ENCODE results near the gene TGFBR2. TPM values are rescaled to one million over a fixed set of nuclear protein-coding genes. Genes with fewer than 3 reads are reported as not detected.
"Not testable (repeated sequence)": the region's sequence is repeated elsewhere in the genome, so short reads cannot be mapped to it uniquely, and the experiment has no call there.

Gene TGFBR2
- polyA plus RNA-seq, 1 donor from 2014 or later: 76.8 TPM

- peak overlapping the region; percentile 68 to 91 (median 71) for H3K27ac Mint-ChIP-seq
Observed at GRCh38 chr3:30659270-30660130, 53.1 kb downstream of the TGFBR2 start.

GRCh38 chr3:30660136-30660535 lies 53.7 kb downstream of the TGFBR2 start:
- Mint-ChIP-seq H3K36me3 (peaks cover 13% of the 10 kb centered on the region), H3K4me3 (no peak overlapping the region), H3K27ac (no peak overlapping the region)

More at GRCh38 chr3:30659270-30660130, 53.1 kb downstream of the TGFBR2 start:
- H3K4me3 Mint-ChIP-seq: peak overlapping the region in 3 of 4 donors; percentile 40 to 72 (median 44)
- peaks cover 18% of the 10 kb centered on the region for H3K36me3 Mint-ChIP-seq
- no peaks in the 10 kb centered on the region for H3K9me3 Mint-ChIP-seq
- peaks cover 60 to 73% (median 71%) of the 10 kb centered on the region in 3 donors for H3K4me1 Mint-ChIP-seq
- no peaks in the 10 kb centered on the region for H3K27me3 Mint-ChIP-seq

GRCh38 chr3:30660656-30661055 lies 54.3 kb downstream of the TGFBR2 start:
- Mint-ChIP-seq H3K27ac (peak overlapping the region in 2 of 3 donors; percentile 43 to 91), H3K4me1 (peaks cover 59 to 72% (median 69%) of the 10 kb centered on the region in 3 donors), H3K27me3 (no peaks in the 10 kb centered on the region), H3K36me3 (peaks cover 9% of the 10 kb centered on the region), H3K4me3 (peak overlapping the region in 1 of 4 donors; percentile 36), H3K9me3 (no peaks in the 10 kb centered on the region)

More at GRCh38 chr3:30660136-30660535, 53.7 kb downstream of the TGFBR2 start:
- no peaks in the 10 kb centered on the region for H3K27me3 Mint-ChIP-seq
- peaks cover 60 to 73% (median 70%) of the 10 kb centered on the region in 3 donors for H3K4me1 Mint-ChIP-seq
- no peaks in the 10 kb centered on the region for H3K9me3 Mint-ChIP-seq

GRCh38 chr3:30661098-30661873 lies 54.9 kb downstream of the TGFBR2 start:
- H3K27ac Mint-ChIP-seq: peak overlapping the region; percentile 19 to 91 (median 43)
- H3K27me3 Mint-ChIP-seq: no peaks in the 10 kb centered on the region
- H3K9me3 Mint-ChIP-seq: no peaks in the 10 kb centered on the region
- H3K4me3 Mint-ChIP-seq: no peak overlapping the region
- peaks cover 53 to 69% (median 67%) of the 10 kb centered on the region in 3 donors for H3K4me1 Mint-ChIP-seq
- peaks cover 9% of the 10 kb centered on the region for H3K36me3 Mint-ChIP-seq

GRCh38 chr3:30662836-30663235 lies 56.4 kb downstream of the TGFBR2 start:
- Mint-ChIP-seq H3K27ac (no peak overlapping the region), H3K9me3 (no peaks in the 10 kb centered on the region), H3K4me1 (peaks cover 45 to 65% (median 62%) of the 10 kb centered on the region in 3 donors), H3K36me3 (peaks cover 4% of the 10 kb centered on the region), H3K27me3 (no peaks in the 10 kb centered on the region), H3K4me3 (no peak overlapping the region)

GRCh38 chr3:30663533-30664241 lies 57.3 kb downstream of the TGFBR2 start:
- Mint-ChIP-seq H3K27me3 (no peaks in the 10 kb centered on the region), H3K4me3 (peak overlapping the region in 2 of 4 donors; percentile 17 to 72), H3K36me3 (peaks cover 6% of the 10 kb centered on the region), H3K9me3 (no peaks in the 10 kb centered on the region), H3K27ac (peak overlapping the region in 2 of 3 donors; percentile 6 to 96), H3K4me1 (peaks cover 43 to 66% (median 62%) of the 10 kb centered on the region in 3 donors)

GRCh38 chr3:30664459-30664858 lies 58.1 kb downstream of the TGFBR2 start:
- Mint-ChIP-seq H3K9me3 (peaks cover 0 to 5% (median 2%) of the 10 kb centered on the region in 3 donors), H3K4me1 (peaks cover 36 to 66% (median 60%) of the 10 kb centered on the region in 3 donors), H3K27ac (peak overlapping the region in 2 of 3 donors; percentile 6 to 27), H3K36me3 (peaks cover 11% of the 10 kb centered on the region), H3K4me3 (peak overlapping the region in 1 of 4 donors; percentile 72), H3K27me3 (no peaks in the 10 kb centered on the region)

GRCh38 chr3:30664884-30665283 lies 58.5 kb downstream of the TGFBR2 start:
- H3K9me3 Mint-ChIP-seq: peaks cover 0 to 5% (median 2%) of the 10 kb centered on the region in 3 donors
- H3K4me1 Mint-ChIP-seq: peaks cover 41 to 70% (median 62%) of the 10 kb centered on the region in 3 donors
- no peaks in the 10 kb centered on the region for H3K27me3 Mint-ChIP-seq
- H3K27ac Mint-ChIP-seq: peak overlapping the region; percentile 6 to 53 (median 27)
- H3K4me3 Mint-ChIP-seq: peak overlapping the region in 2 of 4 donors; percentile 30 to 37
- H3K36me3 Mint-ChIP-seq: peaks cover 14% of the 10 kb centered on the region

- Mint-ChIP-seq H3K27ac (no peak overlapping the region), H3K4me1 (peaks cover 44 to 75% (median 66%) of the 10 kb centered on the region in 3 donors), H3K4me3 (no peak overlapping the region), H3K36me3 (peaks cover 17% of the 10 kb centered on the region), H3K27me3 (no peaks in the 10 kb centered on the region), H3K9me3 (peaks cover 0 to 5% (median 2%) of the 10 kb centered on the region in 3 donors)
Observed at GRCh38 chr3:30665539-30665938, 59.1 kb downstream of the TGFBR2 start.

GRCh38 chr3:30666572-30667279 lies 60.3 kb downstream of the TGFBR2 start:
- H3K27me3 Mint-ChIP-seq: no peaks in the 10 kb centered on the region
- H3K4me3 Mint-ChIP-seq: peak overlapping the region in 1 of 4 donors; percentile 30
- H3K27ac Mint-ChIP-seq: peak overlapping the region; percentile 52 to 72 (median 63)
- peaks cover 18% of the 10 kb centered on the region for H3K36me3 Mint-ChIP-seq
- peaks cover 38 to 70% (median 57%) of the 10 kb centered on the region in 3 donors for H3K4me1 Mint-ChIP-seq
- H3K9me3 Mint-ChIP-seq: peaks cover 0 to 5% (median 2%) of the 10 kb centered on the region in 3 donors

- Mint-ChIP-seq H3K36me3 (peaks cover 18% of the 10 kb centered on the region), H3K27me3 (no peaks in the 10 kb centered on the region), H3K27ac (peak overlapping the region in 2 of 3 donors; percentile 52 to 72), H3K4me1 (peaks cover 38 to 66% (median 57%) of the 10 kb centered on the region in 3 donors), H3K9me3 (peaks cover 0 to 5% (median 2%) of the 10 kb centered on the region in 3 donors), H3K4me3 (no peak overlapping the region)
Observed at GRCh38 chr3:30667280-30667651, 60.9 kb downstream of the TGFBR2 start.

GRCh38 chr3:30668051-30668609 lies 61.7 kb downstream of the TGFBR2 start:
- no peak overlapping the region for H3K4me3 Mint-ChIP-seq
- H3K36me3 Mint-ChIP-seq: peaks cover 20% of the 10 kb centered on the region
- H3K9me3 Mint-ChIP-seq: peaks cover 0 to 5% (median 2%) of the 10 kb centered on the region in 3 donors
- peak overlapping the region; percentile 34 to 78 (median 72) for H3K27ac Mint-ChIP-seq
- no peaks in the 10 kb centered on the region for H3K27me3 Mint-ChIP-seq
- H3K4me1 Mint-ChIP-seq: peaks cover 41 to 71% (median 59%) of the 10 kb centered on the region in 3 donors

GRCh38 chr3:30669360-30669934 lies 63.0 kb downstream of the TGFBR2 start:
- peaks cover 46 to 68% (median 57%) of the 10 kb centered on the region in 3 donors for H3K4me1 Mint-ChIP-seq
- H3K36me3 Mint-ChIP-seq: peaks cover 26% of the 10 kb centered on the region
- not testable (repeated sequence) for H3K27me3 Mint-ChIP-seq, H3K9me3 Mint-ChIP-seq
- H3K4me3 Mint-ChIP-seq: peak overlapping the region in 2 of 4 donors; percentile 7 to 9
- H3K27ac Mint-ChIP-seq: peak overlapping the region; percentile 23 to 86 (median 33)

All from IgD-negative memory B cell (primary cell).